NCI-H187 (cell line): Measurements from ENCODE around the gene TEX13C.
"Not testable (repeated sequence)": the region's sequence is repeated elsewhere in the genome, so short reads cannot be mapped to it uniquely, and the experiment has no call there.

Experiments used
- DNase-seq, 2 experiments: peaks; one replicate each; lab custom pipeline; 2025; lab: John Stamatoyannopoulos, UW

The TEX13C gene

DNA sequence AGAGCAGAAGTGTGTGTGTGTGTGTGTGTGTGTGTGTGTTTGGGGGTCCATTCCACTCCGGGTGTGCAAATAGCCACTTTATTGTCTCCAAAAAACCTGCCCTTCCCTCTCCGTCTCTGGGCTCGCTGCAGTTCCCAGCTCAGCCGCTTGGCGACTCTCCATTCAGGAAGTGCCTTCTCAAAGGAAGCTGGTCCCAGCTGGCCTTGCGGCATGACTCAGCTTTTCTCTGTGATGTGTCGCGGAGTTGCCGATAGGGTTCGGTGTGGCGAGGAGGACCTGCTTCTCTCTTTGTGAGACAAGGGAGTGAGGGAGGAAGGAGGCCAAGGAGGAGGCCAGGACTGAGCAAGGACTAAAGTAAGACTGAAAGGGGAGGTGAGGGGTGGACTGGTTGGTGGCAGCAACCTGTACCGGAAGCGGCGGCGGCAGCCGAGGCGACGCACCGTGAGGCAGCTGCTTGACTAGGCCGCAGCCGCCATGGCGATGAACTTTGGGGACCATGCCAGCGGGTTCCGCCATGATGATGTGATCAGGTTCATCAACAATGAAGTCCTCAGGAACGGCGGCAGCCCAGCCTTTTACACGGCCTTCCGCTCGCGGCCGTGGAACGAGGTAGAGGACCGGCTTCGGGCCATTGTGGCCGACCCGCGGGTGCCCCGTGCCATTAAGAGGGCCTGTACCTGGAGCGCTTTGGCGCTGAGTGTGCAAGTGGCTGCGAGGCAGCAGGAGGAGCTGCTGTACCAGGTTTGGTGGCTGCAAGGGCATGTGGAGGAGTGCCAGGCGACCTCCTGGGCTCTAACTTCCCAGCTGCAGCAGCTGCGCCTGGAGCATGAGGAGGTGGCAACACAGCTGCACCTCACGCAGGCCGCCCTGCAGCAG, at the start of gene TEX13C:
Gene TEX13C, plus strand, starts transcription at position 226 of the 876 bp plus-strand sequence. Its CDS starts 249 bp downstream, at position 475.
- no peak for DNase-seq

DNA sequence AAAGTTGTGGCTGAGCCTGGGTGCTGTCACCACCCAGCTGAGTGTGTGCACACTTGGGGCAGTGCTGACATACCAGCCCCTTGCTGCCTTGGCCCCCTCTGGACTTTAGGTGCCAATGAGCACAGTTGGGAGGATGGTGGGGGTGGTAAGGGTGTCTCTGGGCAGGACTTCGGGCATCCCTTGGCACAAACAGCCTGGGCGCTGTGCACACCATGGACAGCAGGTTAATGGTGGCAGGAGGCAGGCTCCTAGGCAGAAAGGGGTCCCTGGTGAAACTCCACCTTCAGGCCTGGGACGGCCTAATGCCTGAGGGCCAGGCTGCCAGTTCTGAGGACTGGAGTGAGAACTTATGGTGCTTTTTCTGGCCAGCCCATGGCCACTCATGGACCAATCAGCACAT, 32.4 kb upstream of the TEX13C start:
- DNase-seq: no peak

DNA sequence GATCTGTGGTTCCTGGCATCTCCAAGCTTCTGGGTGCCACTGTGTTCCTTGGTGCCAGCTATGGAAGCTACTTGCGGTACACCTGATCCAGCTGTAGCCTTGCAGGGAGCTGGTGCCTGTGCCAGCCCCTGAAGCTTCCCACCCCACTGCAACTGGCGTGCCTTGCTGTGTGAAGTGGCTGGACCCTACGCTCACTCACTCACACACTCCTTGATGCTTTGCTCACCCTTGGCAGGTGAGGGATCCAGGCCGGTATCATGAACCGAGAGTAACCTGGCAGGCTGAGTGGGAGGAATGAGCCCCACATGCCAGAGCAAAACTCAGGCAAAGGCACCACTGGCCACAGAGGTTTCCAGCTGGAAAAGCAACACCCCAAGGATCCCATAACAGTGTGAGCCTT, 31.3 kb upstream of the TEX13C start:
- DNase-seq: no peak

GRCh38 chrX:125289209-125289608, 30.5 kb upstream of the TEX13C start:
- DNase-seq: no peak

DNA sequence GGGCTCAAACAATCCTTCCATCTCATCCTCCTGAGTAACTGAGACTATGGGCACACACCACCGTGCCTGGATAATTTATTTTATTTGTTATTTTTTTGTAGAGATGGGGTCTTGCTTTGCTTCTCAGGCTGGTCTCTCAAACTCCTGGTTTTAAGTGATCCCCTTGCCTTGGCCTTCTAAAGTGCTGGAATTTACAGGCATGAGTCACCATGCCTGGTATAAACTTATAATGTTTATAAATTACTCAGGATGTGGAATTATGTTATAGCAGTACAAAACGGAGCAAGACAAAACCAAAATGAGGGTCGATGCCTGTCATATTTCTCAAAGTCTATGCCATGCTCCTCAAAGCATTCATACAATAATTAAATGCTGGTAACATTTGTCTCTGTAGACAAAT, 29.8 kb upstream of the TEX13C start:
- DNase-seq: no peak

GRCh38 chrX:125291124-125291523, 28.5 kb upstream of the TEX13C start:
- DNase-seq: no peak

GRCh38 chrX:125293850-125294780, 25.6 kb upstream of the TEX13C start:
- DNase-seq: no peak

GRCh38 chrX:125295337-125295736, 24.3 kb upstream of the TEX13C start:
- DNase-seq: no peak

DNA sequence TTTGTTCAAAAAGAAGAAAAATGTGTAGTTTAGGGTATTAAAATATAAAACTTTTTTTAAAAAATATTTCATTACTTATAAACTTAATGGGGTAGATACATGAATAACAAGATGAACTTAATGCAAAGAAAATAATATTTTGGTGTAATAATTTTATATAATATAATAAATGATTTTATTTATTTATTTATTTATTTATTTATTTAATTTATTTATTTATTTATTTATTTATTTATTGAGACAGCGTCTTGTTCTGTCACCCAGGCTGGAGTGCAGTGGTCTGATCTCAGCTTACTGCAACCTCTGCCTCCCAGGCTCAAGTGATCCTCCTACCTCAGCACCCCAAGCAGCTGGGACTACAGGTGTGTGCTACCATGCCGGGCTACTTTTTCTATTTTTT, 20.8 kb upstream of the TEX13C start:
- DNase-seq: no peak

- no peak for DNase-seq
Measured at GRCh38 chrX:125306335-125306866, 13.3 kb upstream of the TEX13C start.

DNA sequence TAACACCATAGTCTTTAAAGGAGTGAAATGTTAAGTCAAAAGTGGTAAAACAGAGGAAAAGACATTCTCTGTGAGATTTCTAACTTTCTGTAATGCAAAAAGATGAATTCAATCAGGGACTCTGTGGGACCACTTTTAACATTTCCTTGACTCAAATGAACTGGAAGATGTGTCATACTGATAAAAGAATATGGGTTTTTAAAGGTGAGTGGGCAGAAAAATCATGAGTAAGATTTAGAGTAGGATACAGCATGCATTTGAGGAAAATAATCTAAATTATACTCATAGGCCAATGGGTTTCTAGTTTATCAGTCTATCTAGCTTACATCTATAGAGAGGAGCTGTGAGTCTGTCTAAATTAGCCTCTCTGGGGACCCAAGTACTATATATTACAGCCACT, 11.0 kb upstream of the TEX13C start:
- DNase-seq: no peak

- DNase-seq: not testable (repeated sequence)
Measured at GRCh38 chrX:125319166-125319565, 505 bp upstream of the TEX13C start.

- no peak for DNase-seq
Measured at GRCh38 chrX:125322431-125322830, 2.8 kb downstream of the TEX13C start.

DNA sequence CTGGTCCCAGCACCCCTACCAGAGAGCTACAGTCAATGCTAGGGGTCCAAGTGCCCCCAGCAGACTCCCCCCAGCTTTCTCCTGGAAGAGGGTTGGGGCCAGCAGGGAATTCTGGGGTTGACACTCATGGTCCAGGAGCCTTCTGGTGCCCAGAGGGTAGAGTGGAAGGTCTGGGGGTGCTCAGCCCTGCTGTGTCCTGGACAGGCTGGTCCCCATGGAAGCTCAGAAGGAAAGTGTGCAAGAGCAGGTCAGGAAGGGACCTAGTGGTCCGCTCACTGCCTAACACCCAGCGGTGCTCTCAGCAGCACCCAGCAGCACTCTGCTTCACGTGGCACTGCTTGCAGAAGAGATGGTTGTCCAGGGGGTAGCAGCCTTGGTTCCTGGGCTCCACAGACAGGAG, 6.9 kb downstream of the TEX13C start:
- no peak for DNase-seq

DNA sequence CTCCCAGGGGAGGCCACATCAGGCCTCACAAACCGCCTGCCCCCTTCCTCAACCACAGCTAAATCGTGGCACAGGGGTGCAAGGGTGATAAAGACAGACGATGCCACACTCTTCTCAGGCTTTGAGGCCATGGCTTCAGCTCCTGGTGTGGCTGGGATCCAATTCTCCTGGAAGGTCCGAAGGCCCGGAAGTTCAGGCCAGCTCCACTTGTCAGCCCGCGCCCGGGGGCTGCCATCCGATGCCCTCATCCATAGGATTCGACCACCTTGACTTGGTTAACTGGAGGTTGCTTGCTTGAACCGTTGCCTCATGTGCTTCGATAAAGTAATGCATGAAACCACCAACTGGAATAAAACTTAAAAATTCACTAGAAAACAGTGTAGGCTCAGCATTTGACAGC, 8.2 kb downstream of the TEX13C start:
- no peak for DNase-seq

GRCh38 chrX:125333583-125333982, 13.9 kb downstream of the TEX13C start:
- DNase-seq: no peak

- no peak for DNase-seq
Measured at GRCh38 chrX:125340490-125340889, 20.8 kb downstream of the TEX13C start.

- DNase-seq: no peak
Measured at GRCh38 chrX:125374169-125374568, 54.5 kb downstream of the TEX13C start.
